ENCODE data around the gene EIF5A2.
"Not testable (repeated sequence)": the region's sequence is repeated elsewhere in the genome, so short reads cannot be mapped to it uniquely, and the experiment has no call there.

The EIF5A2 gene

GRCh38 chr3:170899455-170899854 is 9.0 kb downstream of the EIF5A2 start:
- H4K20me1 ChIP-seq (ENCODE audit: insufficient read depth, low read length) = no peaks in the 10 kb centered on the region

GRCh38 chr3:170897978-170898377 is 10.5 kb downstream of the EIF5A2 start:
- no peaks in the 10 kb centered on the region for H3K79me2 ChIP-seq (ENCODE audit: insufficient read depth, low read length)
- H3K9ac ChIP-seq (ENCODE audit: low read length) = no peak overlapping the region
- TF ChIP-seq CTCF (IDR thresholded peaks at IDR 0.05; ENCODE audit: low read length) (no peak), EZH2 (IDR thresholded peaks at IDR 0.05; ENCODE audit: borderline replicate concordance, low read length) (no peak)
- H3K4me3 ChIP-seq (ENCODE audit: low read depth, low read length, poor library complexity, severe bottlenecking) = no peak overlapping the region
- no peaks in the 10 kb centered on the region for H3K36me3 ChIP-seq (ENCODE audit: insufficient read depth, low read length)
- no peaks in the 10 kb centered on the region for H3K27me3 ChIP-seq (ENCODE audit: insufficient read depth, low read length)
- H3F3A ChIP-seq (ENCODE audit: insufficient read depth, low read length) = no peaks in the 10 kb centered on the region
- H4K20me1 ChIP-seq (ENCODE audit: insufficient read depth, low read length) = no peaks in the 10 kb centered on the region
- H3K4me2 ChIP-seq (ENCODE audit: low read length) = no peak overlapping the region
- no peaks in the 10 kb centered on the region; the same call in 1 of the 2 replicates for H3K9me2 ChIP-seq (ENCODE audit: low read depth, low read length)
- H3K4me1 ChIP-seq (ENCODE audit: insufficient read depth, low read length, severe bottlenecking) = no peaks in the 10 kb centered on the region
- H2AFZ ChIP-seq (ENCODE audit: low read length) = no peak overlapping the region
- no peaks in the 10 kb centered on the region for H3K9me3 ChIP-seq (ENCODE audit: low read length)
- H3K27ac ChIP-seq (ENCODE audit: low read depth, low read length, poor library complexity, severe bottlenecking) = no peak overlapping the region

More at GRCh38 chr3:170899455-170899854, 9.0 kb downstream of the EIF5A2 start:
- Histone ChIP-seq H3K4me2 (ENCODE audit: low read length) (no peak overlapping the region), H3K9me2 (ENCODE audit: low read depth, low read length) (peaks cover 7% of the 10 kb centered on the region), H3K36me3 (ENCODE audit: insufficient read depth, low read length) (no peaks in the 10 kb centered on the region), H3K27ac (ENCODE audit: low read depth, low read length, poor library complexity, severe bottlenecking) (no peak overlapping the region), H3K27me3 (ENCODE audit: insufficient read depth, low read length) (0 out of 2 replicates have a peak, but pooled peaks cover 3% of the 10 kb centered on the region), H3K9me3 (ENCODE audit: low read length) (no peaks in the 10 kb centered on the region), H3K79me2 (ENCODE audit: insufficient read depth, low read length) (no peaks in the 10 kb centered on the region), H3K4me1 (ENCODE audit: insufficient read depth, low read length, severe bottlenecking) (no peaks in the 10 kb centered on the region), H3K4me3 (ENCODE audit: low read depth, low read length, poor library complexity, severe bottlenecking) (no peak overlapping the region), H3K9ac (ENCODE audit: low read length) (no peak overlapping the region), H3F3A (ENCODE audit: insufficient read depth, low read length) (no peaks in the 10 kb centered on the region), H2AFZ (ENCODE audit: low read length) (no peak overlapping the region)
- no peak for TF ChIP-seq CTCF (IDR thresholded peaks at IDR 0.05; ENCODE audit: low read length)
- TF ChIP-seq EZH2 (IDR thresholded peaks at IDR 0.05; ENCODE audit: borderline replicate concordance, low read length) = no peak

GRCh38 chr3:170897199-170897598 is 11.2 kb downstream of the EIF5A2 start:
- not testable (repeated sequence) for H3K4me3 ChIP-seq (ENCODE audit: low read depth, low read length, poor library complexity, severe bottlenecking); H3K9me2 ChIP-seq (ENCODE audit: low read depth, low read length); H4K20me1 ChIP-seq (ENCODE audit: insufficient read depth, low read length); H3K4me2 ChIP-seq (ENCODE audit: low read length); H3K27me3 ChIP-seq (ENCODE audit: insufficient read depth, low read length); H3F3A ChIP-seq (ENCODE audit: insufficient read depth, low read length); H3K4me1 ChIP-seq (ENCODE audit: insufficient read depth, low read length, severe bottlenecking); H3K27ac ChIP-seq (ENCODE audit: low read depth, low read length, poor library complexity, severe bottlenecking); H2AFZ ChIP-seq (ENCODE audit: low read length); H3K36me3 ChIP-seq (ENCODE audit: insufficient read depth, low read length); H3K9ac ChIP-seq (ENCODE audit: low read length); H3K9me3 ChIP-seq (ENCODE audit: low read length); H3K79me2 ChIP-seq (ENCODE audit: insufficient read depth, low read length)

GRCh38 chr3:170896781-170897180 is 11.7 kb downstream of the EIF5A2 start:
- H3F3A ChIP-seq (ENCODE audit: insufficient read depth, low read length) = no peaks in the 10 kb centered on the region
- H3K9me3 ChIP-seq (ENCODE audit: low read length) = no peaks in the 10 kb centered on the region
- H3K36me3 ChIP-seq (ENCODE audit: insufficient read depth, low read length) = no peaks in the 10 kb centered on the region
- no peak overlapping the region for H3K4me3 ChIP-seq (ENCODE audit: low read depth, low read length, poor library complexity, severe bottlenecking)
- TF ChIP-seq CTCF (IDR thresholded peaks at IDR 0.05; ENCODE audit: low read length) (no peak), EZH2 (IDR thresholded peaks at IDR 0.05; ENCODE audit: borderline replicate concordance, low read length) (no peak)
- H3K27me3 ChIP-seq (ENCODE audit: insufficient read depth, low read length) = no peaks in the 10 kb centered on the region
- H3K79me2 ChIP-seq (ENCODE audit: insufficient read depth, low read length) = no peaks in the 10 kb centered on the region
- H3K9me2 ChIP-seq (ENCODE audit: low read depth, low read length) = no peaks in the 10 kb centered on the region; the same call in 1 of the 2 replicates
- H3K4me1 ChIP-seq (ENCODE audit: insufficient read depth, low read length, severe bottlenecking) = no peaks in the 10 kb centered on the region
- no peak overlapping the region for H2AFZ ChIP-seq (ENCODE audit: low read length)
- H3K27ac ChIP-seq (ENCODE audit: low read depth, low read length, poor library complexity, severe bottlenecking) = no peak overlapping the region
- no peak overlapping the region for H3K4me2 ChIP-seq (ENCODE audit: low read length)
- no peaks in the 10 kb centered on the region for H4K20me1 ChIP-seq (ENCODE audit: insufficient read depth, low read length)
- H3K9ac ChIP-seq (ENCODE audit: low read length) = no peak overlapping the region

GRCh38 chr3:170896333-170896732 is 12.1 kb downstream of the EIF5A2 start:
- H4K20me1 ChIP-seq (ENCODE audit: insufficient read depth, low read length); H3K9me2 ChIP-seq (ENCODE audit: low read depth, low read length); H3K4me2 ChIP-seq (ENCODE audit: low read length); H2AFZ ChIP-seq (ENCODE audit: low read length); H3K9me3 ChIP-seq (ENCODE audit: low read length); H3K4me1 ChIP-seq (ENCODE audit: insufficient read depth, low read length, severe bottlenecking); H3K4me3 ChIP-seq (ENCODE audit: low read depth, low read length, poor library complexity, severe bottlenecking); H3K79me2 ChIP-seq (ENCODE audit: insufficient read depth, low read length); H3K9ac ChIP-seq (ENCODE audit: low read length); H3K27ac ChIP-seq (ENCODE audit: low read depth, low read length, poor library complexity, severe bottlenecking); H3K27me3 ChIP-seq (ENCODE audit: insufficient read depth, low read length); H3K36me3 ChIP-seq (ENCODE audit: insufficient read depth, low read length); H3F3A ChIP-seq (ENCODE audit: insufficient read depth, low read length): not testable (repeated sequence)

Data from OCI-LY1 (cell line).